SK-N-SH (cell line): ENCODE results near the gene PAPSS2.
A peak's percentile ranks its signal among the peaks of the same experiment; 100 is the strongest.

ENCODE experiments used
- CTCF ChIP-seq: fragments of 200-600 bp; sonication (generic); IDR thresholded peaks from 2 replicates; pipeline ENCODE4 v1.6.1; 2017; ENCODE audit warnings: antibody characterized with exemption, mild to moderate bottlenecking, moderate library complexity
- EP300 ChIP-seq, 2 experiments: IDR thresholded peaks; 2 replicates each; pipeline versions ENCODE4 v1.4.0 to v1.6.1; 2012; ENCODE audit warnings: borderline replicate concordance in 1 of 2, low read depth in 1 of 2, low read length in 1 of 2
- FOSL2 ChIP-seq: IDR thresholded peaks from 2 replicates; pipeline ENCODE4 v1.4.0; 2012; ENCODE audit warnings: low read depth, mild to moderate bottlenecking, moderate library complexity, borderline replicate concordance
- FOXM1 ChIP-seq: IDR thresholded peaks from 2 replicates; pipeline ENCODE4 v1.4.0; 2012; ENCODE audit warnings: low read depth, mild to moderate bottlenecking
- NFIC ChIP-seq: IDR thresholded peaks from 2 replicates; pipeline ENCODE4 v1.4.0; 2012; ENCODE audit warnings: borderline replicate concordance
- PBX3 ChIP-seq: IDR thresholded peaks from 2 replicates; pipeline ENCODE4; 2012
- POLR2AphosphoS5 ChIP-seq: IDR thresholded peaks from 2 replicates; pipeline ENCODE4 v1.6.1; 2012; ENCODE audit warnings: low read depth, low read length
- RAD21 ChIP-seq: IDR thresholded peaks from 2 replicates; pipeline ENCODE4 v1.6.1; 2012; ENCODE audit warnings: mild to moderate bottlenecking, low read length
- RFX5 ChIP-seq: IDR thresholded peaks from 2 replicates; pipeline ENCODE4 v1.6.1; 2012; ENCODE audit warnings: mild to moderate bottlenecking, improper control_type of control experiment, low read length
- RXRA ChIP-seq: IDR thresholded peaks from 2 replicates; pipeline ENCODE4 v1.4.0; 2012; ENCODE audit warnings: low read depth, mild to moderate bottlenecking, borderline replicate concordance
- SIN3A ChIP-seq: IDR thresholded peaks from 2 replicates; pipeline ENCODE4 v1.6.1; 2012; ENCODE audit warnings: low read depth, mild to moderate bottlenecking, low read length, moderate library complexity, borderline replicate concordance
- SMC3 ChIP-seq: IDR thresholded peaks from 2 replicates; pipeline ENCODE4 v1.6.1; 2012; ENCODE audit warnings: low read depth, low read length, improper control_type of control experiment
- TEAD4 ChIP-seq: IDR thresholded peaks from 2 replicates; pipeline ENCODE4 v1.4.0; 2012; ENCODE audit warnings: mild to moderate bottlenecking, borderline replicate concordance; ENCODE audit not compliant: insufficient read depth

- peak; percentile 35; the same call in 1 of the 2 replicates for TF ChIP-seq PBX3
- no peak for TF ChIP-seq RAD21
- no peak for TF ChIP-seq CTCF
- TF ChIP-seq SMC3, result no peak
- TF ChIP-seq TEAD4, result no peak
- no peak for TF ChIP-seq FOXM1
- TF ChIP-seq EP300 (IDR thresholded peaks at IDR 0.05; ENCODE audit: borderline replicate concordance in 1 of 2, low read depth in 1 of 2, low read length in 1 of 2), result no peak
- peak; percentile 23; the same call in 1 of the 2 replicates for TF ChIP-seq FOSL2
- TF ChIP-seq SIN3A, result no peak
- TF ChIP-seq POLR2AphosphoS5, result no peak
- no peak for TF ChIP-seq NFIC
- TF ChIP-seq RXRA, result no peak
- TF ChIP-seq RFX5, result no peak
Observed at GRCh38 chr10:87763086-87763861, 103.6 kb downstream of the PAPSS2 start.
